ENCODE measurements around the gene TRIM13.
"Not testable (repeated sequence)": the region's sequence is repeated elsewhere in the genome, so short reads cannot be mapped to it uniquely, and the experiment has no call there.

The TRIM13 gene, protein sequence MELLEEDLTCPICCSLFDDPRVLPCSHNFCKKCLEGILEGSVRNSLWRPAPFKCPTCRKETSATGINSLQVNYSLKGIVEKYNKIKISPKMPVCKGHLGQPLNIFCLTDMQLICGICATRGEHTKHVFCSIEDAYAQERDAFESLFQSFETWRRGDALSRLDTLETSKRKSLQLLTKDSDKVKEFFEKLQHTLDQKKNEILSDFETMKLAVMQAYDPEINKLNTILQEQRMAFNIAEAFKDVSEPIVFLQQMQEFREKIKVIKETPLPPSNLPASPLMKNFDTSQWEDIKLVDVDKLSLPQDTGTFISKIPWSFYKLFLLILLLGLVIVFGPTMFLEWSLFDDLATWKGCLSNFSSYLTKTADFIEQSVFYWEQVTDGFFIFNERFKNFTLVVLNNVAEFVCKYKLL

DNA sequence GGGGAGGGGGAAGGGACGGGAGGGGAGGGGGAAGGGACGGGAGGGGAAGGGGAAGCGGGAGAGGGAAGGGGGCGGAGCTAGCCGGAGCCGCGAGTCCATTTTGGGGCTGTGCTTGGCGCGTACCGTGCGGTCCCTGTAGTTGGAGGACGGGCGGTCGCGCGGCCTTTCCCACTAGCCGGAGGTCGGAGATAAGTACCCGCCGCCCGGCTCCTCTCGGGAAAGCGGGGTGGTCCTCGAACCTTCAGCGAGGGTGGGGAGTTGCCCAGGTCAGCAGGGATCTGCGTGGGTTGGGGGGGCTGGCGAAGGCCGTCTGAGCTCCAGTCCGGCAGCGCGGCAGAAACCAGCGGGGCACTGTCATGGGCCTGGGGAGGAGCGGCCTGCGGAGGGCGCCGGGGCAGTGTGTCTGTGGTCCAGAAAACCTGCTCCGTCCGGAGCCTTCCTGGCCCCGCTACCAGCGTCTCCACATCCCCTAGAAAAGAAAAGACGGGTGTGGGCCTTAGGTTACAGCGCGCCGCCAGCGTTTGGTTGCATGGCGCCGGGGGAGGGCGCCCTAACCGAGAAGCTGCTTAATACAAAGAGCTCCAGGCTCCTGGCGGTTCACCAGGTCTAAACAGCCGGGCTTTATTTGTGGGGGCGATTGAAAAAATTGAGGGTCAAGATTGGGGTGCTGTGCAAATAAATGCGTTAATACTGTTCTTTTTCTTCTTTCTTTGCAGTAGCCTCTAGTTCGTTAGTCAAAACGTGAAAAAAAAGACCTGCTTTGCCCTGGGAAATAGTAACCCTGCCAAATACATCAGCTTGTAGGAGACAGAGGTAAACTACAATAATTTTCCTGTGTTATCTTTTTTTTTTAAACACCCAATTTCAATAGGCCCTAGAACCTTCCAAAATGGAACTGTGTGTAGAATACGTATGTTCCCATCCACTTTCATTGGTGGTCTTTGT lies at the start of gene TRIM13:
Gene TRIM13, plus strand, starts transcription at position 92 of the 945 bp plus-strand sequence. CDS start 14,899 bp downstream, outside the sequence.
- peak; percentile 33 to 97 (median 90) for DNase-seq

GRCh38 chr13:49948777-49949270 lies 48.0 kb upstream of the TRIM13 start:
- DNase-seq, result not testable (repeated sequence)

GRCh38 chr13:49951754-49952535 lies 44.9 kb upstream of the TRIM13 start:
- DNase-seq, result no peak

GRCh38 chr13:49953560-49953959 lies 43.3 kb upstream of the TRIM13 start:
- DNase-seq, result no peak

DNA sequence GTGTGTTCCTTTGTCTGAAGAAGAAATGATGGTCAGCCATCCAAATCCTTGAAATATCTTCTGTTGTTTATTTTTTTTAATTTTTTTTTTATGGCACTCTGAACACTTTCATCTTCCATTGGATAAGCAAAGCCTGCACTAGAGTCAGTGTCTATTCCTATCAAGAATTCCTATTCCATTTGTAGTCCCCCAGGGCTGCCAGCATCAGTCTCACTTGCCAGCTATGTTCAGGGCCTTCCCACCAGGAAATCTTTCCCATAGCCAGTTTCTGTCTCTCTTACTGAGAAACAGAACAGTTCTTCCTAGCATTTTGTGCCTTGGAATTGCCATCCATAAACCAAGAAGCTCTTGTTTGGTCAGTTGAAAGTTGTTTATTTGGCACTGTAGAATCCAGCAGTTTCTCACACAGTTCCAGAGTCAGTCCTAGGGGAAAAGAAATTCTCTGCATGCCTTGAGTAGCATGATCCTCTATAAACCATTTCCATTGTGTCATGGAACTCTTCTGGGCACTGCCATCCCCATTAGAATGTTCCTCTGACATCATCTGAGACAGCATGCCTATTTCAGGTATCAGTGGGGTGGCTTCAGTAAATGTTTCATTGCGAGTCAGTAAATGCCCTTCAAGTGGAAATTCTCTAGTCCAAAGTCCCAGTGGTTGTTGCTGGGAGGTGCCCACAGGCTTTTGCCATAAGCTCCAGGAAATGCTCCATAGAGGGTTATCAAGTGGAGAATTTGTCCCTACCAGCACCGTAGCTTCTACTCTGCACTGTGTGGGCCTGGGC lies 42.0 kb upstream of the TRIM13 start:
- DNase-seq, result no peak

DNA sequence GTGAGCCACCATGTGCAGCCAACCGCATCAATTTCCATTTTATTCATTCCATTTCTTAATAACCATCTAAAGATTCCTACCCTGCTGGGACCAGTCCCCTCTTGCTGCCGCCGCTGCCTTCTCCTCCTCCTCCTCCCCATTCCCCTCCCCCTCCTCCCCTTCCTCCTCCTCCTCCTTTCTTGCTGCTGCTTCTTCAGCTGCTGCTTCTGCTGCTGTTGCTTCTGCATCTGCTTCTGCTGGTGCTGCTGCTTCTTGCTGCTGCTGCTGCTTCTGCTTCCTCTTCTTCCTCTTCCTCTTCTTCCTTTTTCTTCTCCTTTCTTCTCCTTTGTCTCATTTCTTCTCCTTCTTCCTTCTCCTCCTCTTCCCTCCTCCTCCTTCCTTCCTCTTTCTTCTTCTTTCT lies 40.7 kb upstream of the TRIM13 start:
- DNase-seq, result no peak

- DNase-seq, result peak in 6 of 56 donors; percentile 0 to 38 (median 6)
Measured at GRCh38 chr13:49958321-49958720, 38.5 kb upstream of the TRIM13 start.

- DNase-seq, result no peak
Measured at GRCh38 chr13:49967456-49967855, 29.4 kb upstream of the TRIM13 start.

DNA sequence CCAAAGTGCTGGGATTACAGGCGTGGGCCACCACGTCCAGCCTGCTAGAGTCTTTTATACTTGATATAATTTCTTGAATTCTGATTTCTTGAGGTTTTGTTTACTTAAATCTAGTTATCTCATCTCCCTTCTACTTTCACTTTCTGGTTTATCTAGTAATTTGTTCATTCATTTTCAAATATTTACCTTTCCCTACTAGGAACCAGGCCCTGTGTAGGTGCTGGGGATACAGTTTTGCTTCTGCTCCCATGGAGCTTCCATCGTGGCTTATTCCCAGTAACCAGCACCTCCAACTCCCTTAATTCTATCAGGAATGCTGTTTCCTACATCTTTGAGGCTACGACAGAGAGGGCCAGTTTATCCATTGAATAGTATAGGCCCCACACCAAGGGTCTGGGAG lies 24.1 kb upstream of the TRIM13 start:
- DNase-seq, result no peak

DNA sequence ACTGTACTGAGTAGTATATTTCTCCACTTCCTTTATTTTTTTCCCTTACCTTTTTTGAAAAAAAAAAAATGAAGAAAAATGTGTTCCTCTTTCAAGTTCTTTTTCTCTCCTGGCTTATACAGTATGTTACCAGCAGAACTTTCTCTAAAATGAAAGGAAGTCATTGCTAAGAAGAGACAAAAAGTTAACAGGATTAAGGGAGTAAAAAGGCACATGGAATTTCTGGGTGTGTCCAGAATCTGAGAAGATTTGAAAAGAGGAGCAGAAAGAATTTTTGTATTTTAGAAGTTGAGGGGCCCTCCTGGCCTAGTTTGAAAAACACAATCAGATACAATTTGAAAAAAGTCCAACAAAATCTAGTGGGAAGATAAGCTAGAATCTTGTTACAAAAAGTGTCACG lies 21.0 kb upstream of the TRIM13 start:
- no peak for DNase-seq

DNA sequence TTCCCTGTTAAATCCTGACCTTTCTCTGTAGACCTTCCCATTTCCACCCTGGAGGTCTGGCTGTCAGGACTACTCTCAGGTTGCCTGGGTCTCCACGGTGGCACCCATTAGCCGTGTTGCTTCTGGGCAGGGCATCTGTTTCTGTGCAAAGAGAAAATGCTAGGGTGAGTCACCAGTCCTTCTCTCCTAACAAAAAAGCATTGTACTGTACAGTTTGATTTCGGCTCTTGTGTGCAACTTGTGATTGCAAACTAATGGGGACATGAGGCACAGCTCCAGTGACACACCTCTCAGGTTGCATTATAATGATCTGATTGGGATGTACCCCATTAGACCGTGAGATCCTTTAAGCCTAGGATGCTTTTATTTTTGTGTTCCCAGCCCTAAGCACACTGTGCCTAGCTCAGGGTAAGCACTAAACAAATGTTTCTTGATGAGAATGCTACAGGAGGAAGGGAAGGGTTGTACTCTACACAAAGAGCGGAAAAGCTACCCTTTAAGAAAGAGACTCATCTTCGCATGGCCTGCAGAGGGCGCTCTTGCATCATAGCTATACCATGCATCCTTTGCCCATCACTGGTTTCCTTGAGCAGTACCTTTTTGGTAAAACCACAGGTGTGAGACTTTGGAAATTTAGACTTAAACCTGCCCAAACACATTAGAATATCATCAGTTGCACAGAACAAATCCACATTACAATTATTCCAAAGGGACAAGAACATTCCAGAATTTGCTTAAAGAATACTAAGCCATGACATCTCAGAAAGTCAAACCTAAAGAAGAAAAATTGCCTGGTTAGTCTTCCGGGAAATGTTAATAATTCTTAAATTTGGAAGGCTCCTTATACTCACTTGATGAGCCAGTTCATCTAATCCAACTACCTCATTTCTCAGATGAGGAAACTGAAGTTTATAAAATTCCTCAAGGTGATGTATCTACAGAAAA lies 20.3 kb upstream of the TRIM13 start:
- DNase-seq, result peak in 46 of 56 donors; percentile 3 to 81 (median 29)

DNA sequence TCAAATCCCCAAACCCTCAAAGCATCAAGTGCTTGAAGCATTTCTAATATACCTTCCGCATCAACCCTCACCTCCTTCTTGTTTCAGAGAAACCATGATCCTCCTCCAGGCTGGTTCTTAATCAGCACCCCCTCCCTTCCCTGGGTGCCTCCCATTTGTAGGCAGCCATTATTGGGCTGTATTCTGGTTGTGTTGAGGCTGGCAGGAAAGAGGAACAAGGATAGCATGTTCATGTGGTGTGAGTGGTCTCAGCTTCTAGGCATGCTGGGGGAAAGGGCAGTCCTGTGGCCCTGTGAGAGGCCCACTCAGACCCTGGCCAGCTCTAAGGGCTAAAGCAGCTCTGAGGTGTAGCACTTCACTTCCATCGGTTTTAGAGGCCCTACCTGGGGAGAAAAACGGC lies 18.9 kb upstream of the TRIM13 start:
- DNase-seq, result no peak

GRCh38 chr13:49980266-49980665 lies 16.6 kb upstream of the TRIM13 start:
- no peak for DNase-seq

- DNase-seq, result no peak
Measured at GRCh38 chr13:49985129-49985528, 11.7 kb upstream of the TRIM13 start.

DNA sequence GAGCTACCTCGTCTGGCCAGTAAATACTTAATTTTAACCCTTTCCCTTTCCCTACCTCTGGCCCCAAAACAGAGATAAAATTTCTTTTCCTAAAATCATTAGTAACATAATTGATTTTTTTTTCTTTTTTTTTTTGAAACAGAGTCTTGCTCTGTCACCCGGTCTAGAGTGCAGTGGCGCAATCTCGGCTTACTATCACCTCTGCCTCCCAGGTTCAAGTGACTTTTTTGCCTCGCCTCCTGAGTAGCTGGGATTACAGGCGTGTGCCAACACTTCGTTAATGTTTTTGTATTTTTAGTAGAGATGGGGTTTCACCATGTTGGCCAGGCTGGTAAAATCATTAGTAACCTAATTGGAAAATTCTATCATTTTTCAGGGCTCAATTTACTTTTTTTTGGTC lies 10.4 kb upstream of the TRIM13 start:
- no peak for DNase-seq

GRCh38 chr13:49990612-49991011 lies 6.2 kb upstream of the TRIM13 start:
- not testable (repeated sequence) for DNase-seq

DNA sequence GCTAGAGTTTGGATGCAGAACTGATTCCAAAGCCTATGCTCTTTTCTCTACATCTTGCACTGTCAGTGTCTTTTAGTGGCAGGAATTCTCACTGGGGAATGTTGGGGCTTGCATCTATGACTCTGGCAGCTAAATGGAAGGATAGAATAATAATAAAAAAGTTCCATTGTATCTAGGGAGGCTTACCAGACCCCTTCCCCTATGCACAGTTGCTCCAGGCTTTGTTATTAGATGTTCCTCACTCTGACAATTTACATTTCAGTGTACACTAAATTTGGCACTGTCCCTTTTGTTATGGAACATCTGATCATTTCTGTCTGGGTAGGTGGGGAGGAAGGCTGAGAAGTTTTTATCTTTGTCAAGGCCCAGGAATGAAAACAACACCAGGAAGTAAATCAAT lies 3.7 kb upstream of the TRIM13 start:
- no peak for DNase-seq

GRCh38 chr13:49993666-49994065 lies 3.2 kb upstream of the TRIM13 start:
- no peak for DNase-seq

GRCh38 chr13:49995625-49996101 lies 1.2 kb upstream of the TRIM13 start:
- no peak for DNase-seq
